ENCODE results near the gene DISC1.
"Not testable (repeated sequence)": the region's sequence is repeated elsewhere in the genome, so short reads cannot be mapped to it uniquely, and the experiment has no call there.

Gene DISC1

DNA sequence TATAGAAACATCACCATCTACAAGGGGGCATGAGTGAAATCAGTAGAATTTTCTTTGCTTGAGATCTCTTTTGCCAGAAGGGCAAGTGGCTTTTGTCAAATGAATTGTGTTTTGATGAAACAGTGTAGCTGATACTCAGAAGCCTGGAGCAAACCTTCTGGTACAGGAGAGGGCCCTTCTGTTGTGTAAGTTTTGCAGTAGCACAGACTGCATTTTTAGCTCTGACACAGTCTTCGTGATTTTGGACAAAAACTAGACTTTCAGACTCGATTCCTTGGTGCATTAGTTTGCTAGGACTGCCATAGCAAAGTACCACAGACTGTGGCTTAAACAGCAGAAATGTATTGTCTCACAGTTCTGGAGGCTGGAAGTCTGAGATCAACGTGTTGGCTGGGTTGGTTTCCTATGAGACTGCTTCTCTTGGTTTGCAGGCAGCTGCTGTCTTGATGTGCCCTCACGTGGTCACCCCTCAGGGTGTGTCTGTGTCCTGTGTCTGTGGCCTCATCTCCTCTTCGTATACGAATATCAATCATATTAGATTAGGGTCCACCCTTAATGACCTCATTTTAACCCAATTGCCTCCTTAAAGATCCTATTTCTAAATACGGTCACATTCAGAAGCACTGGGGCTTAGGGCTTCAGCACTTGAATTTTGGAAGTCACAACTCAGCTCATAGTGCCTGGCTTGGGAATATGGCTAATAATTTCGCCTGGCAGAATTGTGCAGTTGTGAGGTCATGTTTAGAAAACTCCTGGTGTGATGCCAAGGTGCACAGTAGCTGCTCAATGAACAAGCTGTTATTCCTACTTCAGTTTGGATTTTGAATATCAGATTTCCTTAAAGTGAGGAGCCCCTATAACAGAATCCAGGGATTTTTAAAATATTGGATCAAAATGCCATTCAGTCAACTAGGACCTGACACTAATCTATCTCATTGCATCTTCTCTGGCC, 21.2 kb upstream of the DISC1 start:
- no peak for DNase-seq (ENCODE audit: low spot score)

GRCh38 chr1:231606712-231607111, 19.9 kb upstream of the DISC1 start:
- DNase-seq (ENCODE audit: low spot score), result no peak

DNA sequence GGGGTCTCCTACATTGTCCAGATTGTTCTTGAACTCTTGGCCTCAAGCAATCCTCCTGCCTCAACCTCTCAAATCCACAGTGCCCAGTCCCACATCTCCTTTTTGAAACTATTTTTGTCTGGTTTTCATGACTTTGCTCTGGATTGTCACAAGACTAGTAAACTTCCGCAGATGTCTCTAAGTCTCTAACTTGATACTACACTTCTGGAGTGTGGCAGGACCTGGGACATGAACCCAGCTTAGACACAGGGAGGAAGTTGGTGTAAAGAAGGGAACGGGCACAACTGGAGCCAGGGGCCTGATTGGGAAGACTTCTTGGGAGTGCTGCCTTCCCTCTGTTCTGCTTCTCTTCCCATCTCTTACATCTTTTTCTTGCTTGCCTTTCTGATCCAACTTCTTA, 16.2 kb upstream of the DISC1 start:
- DNase-seq (ENCODE audit: low spot score), result no peak

GRCh38 chr1:231611111-231611510, 15.5 kb upstream of the DISC1 start:
- DNase-seq (ENCODE audit: low spot score), result no peak

GRCh38 chr1:231611851-231612250, 14.7 kb upstream of the DISC1 start:
- DNase-seq (ENCODE audit: low spot score), result no peak

DNA sequence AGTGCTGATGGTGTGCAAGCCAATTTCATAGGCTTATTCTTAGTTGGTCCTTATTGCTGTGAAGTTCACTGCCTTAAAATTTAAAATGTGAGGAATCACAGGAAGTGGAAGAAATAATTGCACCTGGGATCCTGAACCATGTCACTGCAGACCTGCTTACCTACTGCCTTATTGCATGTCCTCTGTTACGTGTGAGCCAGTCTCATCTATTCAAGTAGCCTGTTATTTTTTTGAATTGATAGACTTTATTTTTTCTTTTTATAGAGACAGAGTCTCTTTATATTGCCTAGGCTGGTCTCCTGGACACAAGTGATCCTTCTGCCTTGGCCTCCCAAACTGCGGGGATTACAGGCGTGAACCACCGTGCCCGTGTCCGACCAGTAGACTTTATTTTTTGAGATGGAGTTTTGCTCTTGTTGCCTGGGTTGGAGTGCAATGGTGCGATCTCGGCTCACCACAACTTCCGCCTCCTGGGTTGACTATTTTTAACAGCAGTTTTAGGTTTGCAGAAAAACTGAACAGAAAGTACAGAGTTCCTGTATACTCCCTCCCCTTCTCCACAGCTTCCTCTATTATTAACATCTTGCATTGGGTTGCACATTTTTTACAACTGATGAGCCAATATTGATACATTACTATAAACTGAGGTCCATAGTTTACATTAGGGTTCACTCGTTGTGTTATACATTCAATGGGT, 14.0 kb upstream of the DISC1 start:
- DNase-seq (ENCODE audit: low spot score), result no peak

- no peak for DNase-seq (ENCODE audit: low spot score)
Measured at GRCh38 chr1:231613419-231614349, 12.9 kb upstream of the DISC1 start.

- DNase-seq (ENCODE audit: low spot score), result no peak
Measured at GRCh38 chr1:231616667-231617066, 9.9 kb upstream of the DISC1 start.

GRCh38 chr1:231618609-231619256, 7.9 kb upstream of the DISC1 start:
- no peak for DNase-seq (ENCODE audit: low spot score)

DNA sequence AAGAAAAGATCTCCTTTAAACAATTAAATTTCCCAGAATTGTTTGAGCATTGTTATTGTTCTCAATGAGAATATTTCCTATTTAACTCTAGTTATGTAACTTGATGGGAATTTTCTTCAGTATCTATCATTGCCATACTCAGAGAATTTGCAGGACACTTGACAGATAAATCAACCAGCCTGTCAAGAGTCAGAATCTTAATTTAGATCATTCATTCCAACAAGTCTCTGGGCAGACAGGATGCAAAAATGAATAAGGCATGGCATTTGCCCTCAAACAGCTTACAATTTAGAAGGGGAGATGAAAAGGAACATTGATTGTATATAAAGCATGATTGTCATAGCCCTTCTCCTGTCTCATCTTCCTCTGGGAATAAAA, 7.3 kb upstream of the DISC1 start:
- no peak for DNase-seq (ENCODE audit: low spot score)

GRCh38 chr1:231625042-231625441, 1.5 kb upstream of the DISC1 start:
- DNase-seq (ENCODE audit: low spot score), result not testable (repeated sequence)

GRCh38 chr1:231625975-231626534, 535 bp upstream of the DISC1 start:
- DNase-seq (ENCODE audit: low spot score), result no peak

DNA sequence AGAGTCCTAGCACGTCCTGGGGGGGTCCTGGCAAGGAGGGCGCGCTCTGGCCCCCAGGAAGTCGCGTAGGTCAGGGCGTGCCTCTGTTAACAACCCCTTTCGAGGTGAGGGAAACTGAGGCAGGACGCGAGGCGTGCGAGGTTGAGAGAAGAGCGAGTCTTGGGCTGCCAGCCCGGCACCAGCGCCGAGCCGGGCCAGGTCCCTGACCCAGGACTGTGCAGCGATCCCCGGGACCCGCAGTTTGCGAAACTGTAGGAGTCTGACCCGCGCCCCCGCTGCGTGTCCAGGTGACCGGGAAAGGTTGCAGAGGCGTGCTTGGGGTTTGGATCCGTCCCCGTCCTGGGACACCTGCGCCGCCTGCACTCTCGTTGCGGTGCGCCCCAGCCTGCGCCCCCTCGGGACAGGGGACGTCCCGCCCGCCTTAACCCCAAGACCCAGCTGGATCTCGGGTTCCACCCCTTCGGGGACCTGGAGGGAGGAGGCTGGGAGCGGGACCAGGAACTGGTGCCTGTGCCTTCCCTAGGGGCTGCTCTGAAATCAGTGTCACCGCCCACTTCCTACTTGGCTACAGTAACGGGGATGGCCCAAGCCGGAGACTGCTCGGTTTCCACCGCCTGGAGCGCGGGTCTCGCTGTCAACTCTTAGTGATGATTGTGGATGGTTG, 493 bp downstream of the DISC1 start:
- no peak for DNase-seq (ENCODE audit: low spot score)

DNA sequence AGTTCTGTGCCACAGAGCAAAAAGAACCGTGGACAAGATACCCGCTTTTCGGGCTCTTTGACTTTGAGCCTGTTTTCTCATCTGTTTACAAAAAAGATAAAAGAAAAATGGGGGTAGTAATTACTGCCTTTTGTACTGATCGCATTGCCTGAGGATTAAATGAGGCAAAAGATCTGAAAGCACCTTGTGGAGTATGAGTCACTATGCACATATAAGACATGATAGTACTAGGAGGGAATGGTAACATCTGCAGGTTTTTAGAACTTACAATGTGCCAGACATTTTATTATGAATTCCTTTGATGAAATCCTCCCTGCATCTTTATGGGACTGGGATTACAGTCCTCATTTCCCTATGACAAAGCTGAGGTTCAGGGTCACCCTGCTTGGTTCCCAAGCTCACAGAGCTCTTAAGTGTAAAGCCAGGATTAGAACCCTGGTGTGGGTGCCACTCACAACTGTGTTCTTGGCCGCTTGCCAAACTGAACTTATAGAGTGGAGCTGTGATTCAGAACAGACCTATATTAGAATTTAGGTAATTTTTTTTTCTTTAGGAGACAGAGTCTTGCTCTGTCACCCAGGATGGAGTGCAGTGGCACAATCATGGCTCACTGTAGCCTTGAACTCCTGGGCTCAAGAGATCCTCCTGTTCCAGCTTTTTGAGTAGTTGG, 1.8 kb downstream of the DISC1 start:
- DNase-seq (ENCODE audit: low spot score), result no peak

DNA sequence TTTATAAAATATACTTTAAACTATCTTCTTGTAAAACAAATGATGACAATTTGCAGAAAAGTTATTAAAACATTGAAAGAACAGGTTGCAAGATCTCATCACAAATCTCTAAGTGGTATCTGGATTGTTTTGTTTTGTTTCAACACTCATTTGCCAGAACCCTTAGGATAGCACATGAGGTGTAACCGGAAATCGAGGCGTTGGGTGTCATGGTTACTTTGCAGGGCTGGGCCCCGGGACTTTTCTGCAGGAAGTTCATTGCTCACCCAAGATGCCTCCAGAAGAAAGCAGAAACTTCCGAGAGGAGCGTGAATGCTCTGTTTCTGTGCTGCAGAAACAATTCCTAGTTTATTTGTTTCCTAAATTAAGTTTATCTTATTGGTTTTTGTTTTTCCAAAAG, 2.5 kb downstream of the DISC1 start:
- DNase-seq (ENCODE audit: low spot score), result no peak

DNA sequence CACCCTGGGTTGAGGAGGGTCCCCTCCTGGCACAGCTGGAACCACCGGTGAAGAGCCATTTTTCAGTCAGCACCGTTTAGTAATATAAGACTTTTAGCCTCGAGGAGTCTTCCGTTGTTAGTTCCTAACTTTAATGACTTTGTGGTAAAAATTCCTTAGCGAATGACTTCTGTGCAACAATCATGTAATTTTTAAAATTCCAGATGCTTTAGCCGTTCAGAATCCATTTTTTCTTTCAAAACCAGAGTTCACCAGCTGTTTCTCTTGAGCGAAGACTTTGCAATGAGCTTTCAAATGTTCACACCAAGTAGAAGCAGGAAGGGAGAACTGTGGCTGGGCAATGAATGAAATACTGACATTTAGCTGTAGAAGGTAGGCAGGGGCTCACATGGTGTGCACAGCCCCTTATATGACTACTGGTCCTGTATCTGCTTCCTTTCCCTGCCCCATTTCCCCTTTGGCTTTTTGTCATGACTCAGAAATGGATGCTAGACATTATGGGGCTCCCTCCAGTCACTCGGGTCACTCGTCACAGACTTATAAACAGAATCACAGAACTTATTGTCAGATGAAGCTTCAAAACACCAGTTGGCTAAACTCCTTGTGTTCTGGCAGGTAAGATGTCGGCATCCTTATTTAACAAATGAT, 4.1 kb downstream of the DISC1 start:
- DNase-seq (ENCODE audit: low spot score), result no peak

GRCh38 chr1:231631717-231632116, 5.1 kb downstream of the DISC1 start:
- DNase-seq (ENCODE audit: low spot score), result no peak

DNA sequence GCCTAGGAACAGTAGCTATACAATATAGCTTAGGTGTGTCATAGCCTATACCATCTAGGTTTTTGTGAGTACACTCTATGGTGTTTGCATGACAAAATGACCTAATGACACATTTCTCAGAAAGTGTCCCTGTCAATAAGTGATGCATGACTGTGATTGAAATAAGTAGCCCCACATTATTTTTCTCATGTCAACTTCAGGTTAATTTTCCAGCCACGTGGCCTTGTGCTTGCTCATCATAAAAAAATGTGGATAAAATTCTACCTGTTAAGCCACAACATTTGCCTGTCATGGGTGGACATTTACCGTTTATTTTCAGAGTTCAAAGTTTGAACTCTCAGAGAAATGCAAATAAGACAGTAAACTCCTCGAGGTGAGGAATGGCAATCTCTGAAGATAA, 5.5 kb downstream of the DISC1 start:
- no peak for DNase-seq (ENCODE audit: low spot score)

DNA sequence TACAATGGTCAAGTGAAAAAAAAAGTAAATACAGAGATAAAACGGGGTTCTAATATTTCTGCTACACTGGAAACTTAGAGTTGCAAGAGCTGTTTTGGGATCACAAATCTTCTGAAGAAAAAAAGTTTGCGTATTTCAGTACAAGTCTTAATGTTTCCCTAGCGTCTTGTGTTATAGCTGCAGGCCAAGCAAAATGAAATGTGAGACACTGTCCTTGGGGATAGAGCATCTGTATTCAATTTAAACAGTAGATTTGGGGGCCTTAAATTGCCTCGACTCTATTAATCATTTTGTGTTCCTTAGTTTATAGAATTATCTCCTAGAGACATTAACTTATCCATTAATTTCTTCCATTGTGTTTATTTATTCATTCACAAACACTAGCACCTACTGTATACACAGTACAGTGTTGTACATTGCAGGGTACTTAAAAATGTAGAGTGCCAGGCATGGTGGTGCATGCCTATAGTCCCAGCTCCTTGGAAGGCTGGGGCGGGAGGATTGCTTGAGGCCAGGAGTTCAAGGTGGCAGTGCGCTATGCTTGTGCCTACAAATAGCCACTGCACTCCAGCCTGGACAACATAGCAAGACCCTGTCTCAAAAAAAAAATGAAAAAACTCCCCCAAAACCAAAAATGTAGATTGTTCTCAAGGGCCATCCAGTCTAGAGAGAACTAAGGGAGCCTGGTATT, 7.9 kb downstream of the DISC1 start:
- no peak for DNase-seq (ENCODE audit: low spot score)

Data from putamen (tissue), 1 donor.